Endothelial cell of umbilical vein (primary cell): Measurements from ENCODE around the gene ZNF839.

ENCODE experiments used
- CTCF ChIP-seq, 2 donors: IDR thresholded peaks; 1 replicate in 1 of 2; 2 replicates in 1 of 2; pipeline ENCODE4 v1.5.1; 2011; ENCODE audit warnings: low read length in 2 of 2, mild to moderate bottlenecking in 2 of 2, moderate library complexity in 2 of 2, control low read depth in 1 of 2, inconsistent platforms in 1 of 2, low read depth in 1 of 2; ENCODE audit not compliant: insufficient read depth in 1 of 2; ENCODE audit errors: extremely low read depth in 1 of 2
- EZH2 ChIP-seq: IDR thresholded peaks from 2 replicates; pipeline ENCODE4 v1.6.1; 2012; ENCODE audit warnings: borderline replicate concordance, low read depth, mild to moderate bottlenecking, moderate library complexity, low read length, inconsistent platforms; ENCODE audit not compliant: severe bottlenecking
- FOS ChIP-seq: IDR thresholded peaks from 2 replicates; pipeline ENCODE4 v1.6.1; 2011; ENCODE audit warnings: mild to moderate bottlenecking, low read length, moderate library complexity, borderline replicate concordance; ENCODE audit not compliant: insufficient read depth
- GATA2 ChIP-seq: IDR thresholded peaks from 2 replicates; pipeline ENCODE4 v1.7.0; 2011; ENCODE audit warnings: low read depth, mild to moderate bottlenecking, moderate library complexity, mixed read lengths, low read length; ENCODE audit not compliant: insufficient read length, insufficient read depth
- JUN ChIP-seq: IDR thresholded peaks from 2 replicates; pipeline ENCODE4 v1.6.1; 2011; ENCODE audit warnings: borderline replicate concordance, low read depth; ENCODE audit not compliant: insufficient read length, insufficient read depth
- MYC ChIP-seq: IDR thresholded peaks from one replicate; pipeline ENCODE4 v1.6.1; 2011; ENCODE audit warnings: mild to moderate bottlenecking, low read depth, low read length
- POLR2A ChIP-seq: IDR thresholded peaks from 2 replicates; pipeline ENCODE4 v1.6.1; 2012; ENCODE audit warnings: low read depth, mild to moderate bottlenecking, control low read depth, low read length
- POLR2AphosphoS5 ChIP-seq: IDR thresholded peaks from 2 replicates; pipeline ENCODE4 v1.6.1; 2012; ENCODE audit warnings: low read depth, mild to moderate bottlenecking, control low read depth, low read length, moderate library complexity; ENCODE audit not compliant: insufficient read depth
- TF ChIP-seq, protein P1 (sequence below): IDR thresholded peaks from 2 replicates; pipeline ENCODE4 v1.6.1; 2011; ENCODE audit not compliant: insufficient read depth, insufficient read length

- TF ChIP-seq CTCF (IDR thresholded peaks at IDR 0.05; ENCODE audit: extremely low read depth in 1 of 2, insufficient read depth in 1 of 2, low read depth in 1 of 2, low read length in 2 of 2) (no peak), POLR2A (no peak), EZH2 (no peak), JUN (no peak), POLR2AphosphoS5 (no peak), MYC (no peak), FOS (no peak), GATA2 (no peak)
- TF ChIP-seq, protein P1, sequence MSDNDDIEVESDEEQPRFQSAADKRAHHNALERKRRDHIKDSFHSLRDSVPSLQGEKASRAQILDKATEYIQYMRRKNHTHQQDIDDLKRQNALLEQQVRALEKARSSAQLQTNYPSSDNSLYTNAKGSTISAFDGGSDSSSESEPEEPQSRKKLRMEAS = no peak
These were observed 35.9 kb upstream of the ZNF839 start for GRCh38 chr14:102283631-102284129.
